ENCODE data around the gene EIF2B5. TPM values are rescaled to one million over a fixed set of nuclear protein-coding genes. Genes with fewer than 3 reads are reported as not detected.
"Not testable (repeated sequence)": the region's sequence is repeated elsewhere in the genome, so short reads cannot be mapped to it uniquely, and the experiment has no call there.

The EIF2B5 gene
- total and polyA plus RNA-seq, 9 of the 15 experiments (the other 6 are each of a cell fraction or from before 2014, with no cell fraction given) = 19.1 to 92.4 (median 74.0) TPM

DNA sequence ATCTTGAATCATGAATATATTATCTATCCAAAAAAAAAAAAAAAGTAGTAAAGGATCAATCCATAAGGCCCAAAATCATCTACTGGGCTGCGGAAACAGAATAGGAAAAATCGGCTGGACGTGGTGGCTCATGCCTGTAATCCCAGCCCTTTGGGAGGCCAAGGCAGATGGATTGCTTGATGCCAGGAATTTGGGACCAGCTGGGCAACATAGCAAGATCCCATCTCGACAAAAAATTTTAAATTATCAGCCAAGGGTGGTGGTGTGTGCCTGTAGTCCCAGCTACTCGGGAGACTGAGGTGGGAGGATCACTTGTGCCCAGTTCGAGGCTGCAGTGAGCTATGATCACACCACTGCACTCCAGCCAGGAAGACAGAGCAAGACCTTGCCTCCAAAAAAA lies 14.0 kb downstream of the EIF2B5 start:
- no peak for ATAC-seq
- no peak for FAIRE-seq
- Histone ChIP-seq H2AFZ (ENCODE audit: low read depth, low read length) (peak overlapping the region; percentile 57; the same call in 1 of the 2 replicates), H3K4me1 (replicated peaks in 1 of 2; ENCODE audit: control insufficient read depth in 2 of 2, insufficient read depth in 2 of 2, low read length in 2 of 2) (peaks cover 3 to 5% of the 10 kb centered on the region in 2 experiments; a peak in 2 of 5 replicates), H3K9me1 (ENCODE audit: control insufficient read depth, insufficient read depth, low read length) (no peaks in the 10 kb centered on the region), H3K9me3 (replicated peaks; ENCODE audit: control insufficient read depth, insufficient read depth, low read depth, low read length) (no peaks in the 10 kb centered on the region), H3K27ac (ENCODE audit: extremely low read depth, low read depth, low read length) (no peak overlapping the region), H3K4me2 (ENCODE audit: insufficient read depth, low read length) (no peak overlapping the region), H3K27me3 (ENCODE audit: control insufficient read depth in 2 of 2, insufficient read depth in 2 of 2, low read length in 2 of 2) (no peaks in the 10 kb centered on the region), H3K79me2 (ENCODE audit: control insufficient read depth, insufficient read depth, low read length) (no peaks in the 10 kb centered on the region), H4K20me1 (replicated peaks; ENCODE audit: control insufficient read depth, insufficient read depth, low read length) (no peaks in the 10 kb centered on the region), H3K36me3 (ENCODE audit: control insufficient read depth, insufficient read depth, low read length) (peaks cover 20% of the 10 kb centered on the region), H3K9ac (ENCODE audit: insufficient read depth in 1 of 2, low read depth in 2 of 2, low read length in 2 of 2) (no peak overlapping the region), H3K4me3 (no peak overlapping the region)
- ChIA-PET POLR2A (interaction anchor here (0.6 to 0.8 kb wide), 2 partner anchors 25 to 180 kb away, joined by 3 read pairs; no protein-coding TSS in a partner anchor), CTCF (ENCODE audit: low intra/inter-chr PET ratio) (no interaction called here)
- in situ Hi-C loops (cut with MboI) (no loop called here), intact Hi-C loops (cut with micrococcal nuclease) (loop anchor here (5.0 kb wide), 1 partner anchor 93 kb away; no protein-coding TSS in a partner anchor)
- DNase-seq (ENCODE audit: extremely low read depth in 1 of 4, low spot score in 3 of 4) = no peak
- BruUV-seq (replicated peaks) = no TSS peak
- peak; percentile 31 for TF ChIP-seq RBM25 (IDR thresholded peaks at IDR 0.05; ENCODE audit: low read depth, low read length, severe bottlenecking)
- TF ChIP-seq ZNF217 (CRISPR knock-in tag; IDR thresholded peaks at IDR 0.05) = no peak
- peak; percentile 34; the same call in 1 of the 2 replicates for TF ChIP-seq BCOR (IDR thresholded peaks at IDR 0.05)
- TF ChIP-seq ZNF121 (CRISPR knock-in tag; conservative IDR thresholded peaks at IDR 0.05) = peak; percentile 97
- WGBS (ENCODE audit: insufficient coverage, low coverage, missing lambda C conversion rate) = 59% methylated on average over 6 of the region's 6 CpGs

DNA sequence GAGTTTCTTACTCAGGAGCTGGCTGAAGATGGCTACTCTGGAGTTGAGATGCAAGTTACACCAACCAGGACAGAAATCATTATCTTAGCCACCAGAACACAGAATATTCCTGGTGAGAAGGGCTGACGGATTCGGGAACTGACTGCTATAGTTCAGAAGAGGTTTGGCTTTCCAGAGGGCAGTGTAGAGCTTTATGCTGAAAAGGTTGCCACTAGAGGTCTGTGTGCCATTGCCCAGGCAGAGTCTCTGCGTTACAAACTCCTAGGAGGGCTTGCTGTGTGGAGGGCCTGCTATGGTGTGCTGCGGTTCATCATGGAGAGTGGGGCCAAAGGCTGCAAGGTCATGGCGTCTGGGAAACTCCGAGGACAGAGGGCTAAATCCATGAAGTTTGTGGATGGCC lies 14.6 kb downstream of the EIF2B5 start:
- not testable (repeated sequence) for H3K27me3 ChIP-seq (ENCODE audit: control insufficient read depth in 2 of 2, insufficient read depth in 2 of 2, low read length in 2 of 2)

More for the DNA sequence above, 14.6 kb downstream of the EIF2B5 start:
- peak; percentile 6; the same call in 1 of the 3 replicates for ATAC-seq
- TF ChIP-seq, protein P1, sequence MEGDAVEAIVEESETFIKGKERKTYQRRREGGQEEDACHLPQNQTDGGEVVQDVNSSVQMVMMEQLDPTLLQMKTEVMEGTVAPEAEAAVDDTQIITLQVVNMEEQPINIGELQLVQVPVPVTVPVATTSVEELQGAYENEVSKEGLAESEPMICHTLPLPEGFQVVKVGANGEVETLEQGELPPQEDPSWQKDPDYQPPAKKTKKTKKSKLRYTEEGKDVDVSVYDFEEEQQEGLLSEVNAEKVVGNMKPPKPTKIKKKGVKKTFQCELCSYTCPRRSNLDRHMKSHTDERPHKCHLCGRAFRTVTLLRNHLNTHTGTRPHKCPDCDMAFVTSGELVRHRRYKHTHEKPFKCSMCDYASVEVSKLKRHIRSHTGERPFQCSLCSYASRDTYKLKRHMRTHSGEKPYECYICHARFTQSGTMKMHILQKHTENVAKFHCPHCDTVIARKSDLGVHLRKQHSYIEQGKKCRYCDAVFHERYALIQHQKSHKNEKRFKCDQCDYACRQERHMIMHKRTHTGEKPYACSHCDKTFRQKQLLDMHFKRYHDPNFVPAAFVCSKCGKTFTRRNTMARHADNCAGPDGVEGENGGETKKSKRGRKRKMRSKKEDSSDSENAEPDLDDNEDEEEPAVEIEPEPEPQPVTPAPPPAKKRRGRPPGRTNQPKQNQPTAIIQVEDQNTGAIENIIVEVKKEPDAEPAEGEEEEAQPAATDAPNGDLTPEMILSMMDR (IDR thresholded peaks at IDR 0.05 in 2 of 3, conservative IDR thresholded peaks at IDR 0.05 in 1 of 3; ENCODE audit: insufficient read depth in 2 of 3, low read depth in 1 of 3, low read length in 3 of 3) = peak in 2 of 3 experiments; percentile 32 to 42; a peak in 4 of 6 replicates
- TF ChIP-seq RAD21 (CRISPR knock-in tag; conservative IDR thresholded peaks at IDR 0.05 in 1 of 2, IDR thresholded peaks at IDR 0.05 in 1 of 2) = peak in 1 of 2 experiments; percentile 41; a peak in 2 of 4 replicates
- DNase-seq (ENCODE audit: extremely low read depth in 1 of 4, low spot score in 3 of 4); H3K79me2 ChIP-seq (ENCODE audit: control insufficient read depth, insufficient read depth, low read length); H3K4me2 ChIP-seq (ENCODE audit: insufficient read depth, low read length); H3K27ac ChIP-seq (ENCODE audit: extremely low read depth, low read depth, low read length); H3K4me1 ChIP-seq (replicated peaks in 1 of 2; ENCODE audit: control insufficient read depth in 2 of 2, insufficient read depth in 2 of 2, low read length in 2 of 2); H4K20me1 ChIP-seq (replicated peaks; ENCODE audit: control insufficient read depth, insufficient read depth, low read length); H3K9me3 ChIP-seq (replicated peaks; ENCODE audit: control insufficient read depth, insufficient read depth, low read depth, low read length); H3K4me3 ChIP-seq; in situ Hi-C loops (cut with MboI); H3K9me1 ChIP-seq (ENCODE audit: control insufficient read depth, insufficient read depth, low read length); CTCF ChIA-PET (ENCODE audit: low intra/inter-chr PET ratio); BruUV-seq (replicated peaks): not testable (repeated sequence)
- intact Hi-C loops (cut with micrococcal nuclease) = loop anchor here (5.0 kb wide), 1 partner anchor 93 kb away; no protein-coding TSS in a partner anchor
- FAIRE-seq = peak; percentile 57
- POLR2A ChIA-PET = interaction anchor here (0.7 to 0.8 kb wide), 2 partner anchors 25 to 85 kb away, joined by 3 read pairs; no protein-coding TSS in a partner anchor
- H2AFZ ChIP-seq (ENCODE audit: low read depth, low read length) = 0 out of 2 replicates have a peak overlapping the region, but pooled peaks have one; percentile 57
- peaks cover 13% of the 10 kb centered on the region; the same call in 2 of the 3 replicates for H3K36me3 ChIP-seq (ENCODE audit: control insufficient read depth, insufficient read depth, low read length)
- H3K9ac ChIP-seq (ENCODE audit: insufficient read depth in 1 of 2, low read depth in 2 of 2, low read length in 2 of 2) = peak overlapping the region in 1 of 2 experiments; percentile 76; a peak in 1 of 4 replicates
- WGBS (ENCODE audit: insufficient coverage, low coverage, missing lambda C conversion rate) = 64% methylated on average over 6 of the region's 6 CpGs
